C4-2B (cell line): ENCODE data around the gene GEMIN5.
"Not testable (repeated sequence)": the region's sequence is repeated elsewhere in the genome, so short reads cannot be mapped to it uniquely, and the experiment has no call there.

Experiments used
- H3K27ac ChIP-seq: fragments of 450-650 bp; 2 replicates; pipeline ENCODE4 v1.5.1; 2017
- ZFX ChIP-seq: fragments of 450-650 bp; IDR thresholded peaks from 2 replicates; pipeline ENCODE4 v1.6.1; 2017
- TF ChIP-seq, protein P1 (sequence below): fragments of 450-650 bp; conservative IDR thresholded peaks from 2 replicates; pipeline ENCODE4 v1.5.1; 2017; ENCODE audit warnings: mild to moderate bottlenecking

Gene GEMIN5

GRCh38 chr5:154948313-154948712, 10.3 kb upstream of the GEMIN5 start:
- TF ChIP-seq ZFX = no peak
- TF ChIP-seq, protein P1, sequence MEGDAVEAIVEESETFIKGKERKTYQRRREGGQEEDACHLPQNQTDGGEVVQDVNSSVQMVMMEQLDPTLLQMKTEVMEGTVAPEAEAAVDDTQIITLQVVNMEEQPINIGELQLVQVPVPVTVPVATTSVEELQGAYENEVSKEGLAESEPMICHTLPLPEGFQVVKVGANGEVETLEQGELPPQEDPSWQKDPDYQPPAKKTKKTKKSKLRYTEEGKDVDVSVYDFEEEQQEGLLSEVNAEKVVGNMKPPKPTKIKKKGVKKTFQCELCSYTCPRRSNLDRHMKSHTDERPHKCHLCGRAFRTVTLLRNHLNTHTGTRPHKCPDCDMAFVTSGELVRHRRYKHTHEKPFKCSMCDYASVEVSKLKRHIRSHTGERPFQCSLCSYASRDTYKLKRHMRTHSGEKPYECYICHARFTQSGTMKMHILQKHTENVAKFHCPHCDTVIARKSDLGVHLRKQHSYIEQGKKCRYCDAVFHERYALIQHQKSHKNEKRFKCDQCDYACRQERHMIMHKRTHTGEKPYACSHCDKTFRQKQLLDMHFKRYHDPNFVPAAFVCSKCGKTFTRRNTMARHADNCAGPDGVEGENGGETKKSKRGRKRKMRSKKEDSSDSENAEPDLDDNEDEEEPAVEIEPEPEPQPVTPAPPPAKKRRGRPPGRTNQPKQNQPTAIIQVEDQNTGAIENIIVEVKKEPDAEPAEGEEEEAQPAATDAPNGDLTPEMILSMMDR = no peak
- H3K27ac ChIP-seq = no peak overlapping the region

DNA sequence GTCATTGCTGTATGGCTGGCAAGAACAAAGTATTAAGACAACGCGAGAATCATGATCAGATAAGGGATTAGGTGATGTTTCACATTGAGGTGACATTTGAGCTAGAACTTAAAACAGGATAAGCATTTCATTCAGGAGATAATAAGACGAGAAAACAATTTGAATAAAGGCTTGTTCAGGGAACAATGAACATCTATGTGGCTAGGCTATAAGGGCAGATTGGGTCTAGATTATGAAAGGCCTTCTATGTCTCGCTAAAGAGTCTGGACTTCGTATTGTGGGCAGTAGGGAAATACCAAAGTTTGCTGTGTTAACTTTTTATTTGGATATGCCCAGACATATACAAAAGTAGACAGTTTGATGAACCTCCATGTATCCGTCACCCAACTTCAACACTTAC, 9.8 kb upstream of the GEMIN5 start:
- no peak overlapping the region for H3K27ac ChIP-seq
- TF ChIP-seq, protein P1 = no peak
- TF ChIP-seq ZFX = no peak

GRCh38 chr5:154945695-154946301, 7.8 kb upstream of the GEMIN5 start:
- no peak overlapping the region for H3K27ac ChIP-seq

GRCh38 chr5:154944716-154945115, 6.7 kb upstream of the GEMIN5 start:
- no peak for TF ChIP-seq ZFX
- TF ChIP-seq, protein P1 = no peak
- no peak overlapping the region for H3K27ac ChIP-seq

More at GRCh38 chr5:154945695-154946301, 7.8 kb upstream of the GEMIN5 start:
- no peak for TF ChIP-seq ZFX
- TF ChIP-seq, protein P1 = peak; percentile 82

- H3K27ac ChIP-seq = no peak overlapping the region
- TF ChIP-seq ZFX = no peak
- TF ChIP-seq, protein P1 = no peak
Measured at GRCh38 chr5:154943527-154943926, 5.5 kb upstream of the GEMIN5 start.

GRCh38 chr5:154940772-154941620, 3.0 kb upstream of the GEMIN5 start, which contains the start of gene MRPL22:
Gene MRPL22 (plus strand): TSS chr5:154941073. CDS start chr5:154941111, 38 bp downstream.
- TF ChIP-seq, protein P1 = no peak
- TF ChIP-seq ZFX = peak; percentile 53; the same call in 1 of the 2 replicates
- H3K27ac ChIP-seq = peak within 1 kb of the TSS; percentile 77

DNA sequence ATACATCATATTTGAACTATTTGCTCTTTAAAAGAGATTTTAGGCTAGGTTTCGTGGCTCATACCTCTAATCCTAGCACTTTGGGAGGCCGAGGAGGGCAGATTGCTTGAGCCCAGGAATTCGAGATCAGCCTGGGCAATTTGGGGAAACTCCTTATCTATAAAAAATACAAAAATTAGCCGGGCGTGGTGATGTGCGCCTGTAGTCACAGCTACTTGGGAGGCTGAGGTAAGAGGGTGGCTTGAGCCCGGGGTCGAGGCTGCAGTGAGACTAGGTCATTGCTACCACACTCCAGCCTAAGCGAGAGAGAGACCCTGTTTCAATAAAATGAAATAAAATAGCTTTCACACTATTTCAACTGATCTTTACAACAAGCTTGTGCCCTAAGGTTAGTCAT, 2.4 kb upstream of the GEMIN5 start:
- H3K27ac ChIP-seq = peak overlapping the region; percentile 77
- no peak for TF ChIP-seq ZFX
- TF ChIP-seq, protein P1 = no peak

- H3K27ac ChIP-seq = not testable (repeated sequence)
Measured at GRCh38 chr5:154939387-154939786, 1.4 kb upstream of the GEMIN5 start.
